K562 (cell line): ENCODE measurements around the gene AKT1. TPM values are rescaled to one million over a fixed set of nuclear protein-coding genes. Genes with fewer than 3 reads are reported as not detected.

ENCODE experiments used
- ATAC-seq: fragments of 200-7000 bp; cut with Tn5 transposase; 3 replicates; pipeline ENCODE4 v1.9.1; 2020; ENCODE audit warnings: moderate library complexity
- BruUV-seq: library from RNA; stranded (reverse); fragments of 400-500 nt; replicated peaks from 2 replicates; lab custom pipeline; 2021; lab: Mats Ljungman, UMichigan
- CTCF ChIA-PET: fragments of 300-600 bp; formaldehyde crosslinking; extraction: SDS; loops from one replicate; lab custom pipeline; 2021; ENCODE audit warnings: low intra/inter-chr PET ratio; lab: Yijun Ruan, JAX
- POLR2A ChIA-PET: fragments of 300-600, 350-650 bp; sonication (Branson Sonifier 250); formaldehyde crosslinking; extraction: SDS; loops from one replicate; lab custom pipeline; 2021; ENCODE audit warnings: antibody characterized with exemption, inconsistent platforms; lab: Yijun Ruan, JAX
- DNase-seq, 4 experiments: peaks; one replicate each; pipeline versions ENCODE4 v3.0.0 to v3.0.0-alpha.2; 2011 to 2018; ENCODE audit warnings: low spot score in 3 of 4, mixed read lengths in 3 of 4; ENCODE audit errors: extremely low read depth in 1 of 4
- FAIRE-seq: peaks from 2 replicates; lab custom pipeline; 2011; peaks lifted over from hg19 to GRCh38; lab: Jason Lieb, UNC
- H2AFZ ChIP-seq: 2 replicates; pipeline ENCODE4 v1.6.0; 2011; ENCODE audit warnings: low read depth, low read length, control low read depth, inconsistent platforms
- H3K27ac ChIP-seq: fragments of 200-600 bp; 3 replicates; pipeline ENCODE4 v1.8.0; 2011; ENCODE audit warnings: low read depth, mild to moderate bottlenecking, control low read depth, inconsistent platforms, low read length, moderate library complexity, mixed read lengths; ENCODE audit errors: extremely low read depth
- H3K27me3 ChIP-seq, 2 experiments: fragments of 300-600 bp in 1 of 2; 2 replicates in 1 of 2; 3 replicates in 1 of 2; pipeline versions ENCODE4 v1.6.0 to v1.8.0; 2011; ENCODE audit warnings: inconsistent platforms in 2 of 2, low read length in 2 of 2, mild to moderate bottlenecking in 1 of 2, mixed read lengths in 1 of 2, moderate library complexity in 1 of 2; ENCODE audit not compliant: control insufficient read depth in 2 of 2, insufficient read depth in 2 of 2
- H3K36me3 ChIP-seq: fragments of 300-600 bp; 3 replicates; pipeline ENCODE4 v1.8.0; 2011; ENCODE audit warnings: mild to moderate bottlenecking, low read length, inconsistent platforms; ENCODE audit not compliant: control insufficient read depth, insufficient read depth
- H3K4me1 ChIP-seq, 2 experiments: fragments of 200-600 bp in 1 of 2; replicated peaks in 1 of 2; 2 replicates in 1 of 2; 3 replicates in 1 of 2; pipeline versions ENCODE4 v1.5.1 to v1.8.0; 2011; ENCODE audit warnings: inconsistent platforms in 2 of 2, low read length in 2 of 2, mild to moderate bottlenecking in 1 of 2, mixed read lengths in 1 of 2, moderate library complexity in 1 of 2; ENCODE audit not compliant: control insufficient read depth in 2 of 2, insufficient read depth in 2 of 2
- H3K4me2 ChIP-seq: 2 replicates; pipeline ENCODE4 v1.6.1; 2011; ENCODE audit warnings: low read length, control low read depth, inconsistent platforms, mixed read lengths; ENCODE audit not compliant: insufficient read depth
- H3K4me3 ChIP-seq: fragments of 200-600 bp; sonication (generic), shearing (Covaris generic); 2 replicates; pipeline ENCODE4 v1.5.1; 2016; ENCODE audit warnings: control low read depth, inconsistent platforms
- H3K79me2 ChIP-seq: fragments of 200-600 bp; 3 replicates; pipeline ENCODE4 v1.8.0; 2011; ENCODE audit warnings: low read length, inconsistent platforms; ENCODE audit not compliant: control insufficient read depth, insufficient read depth
- H3K9ac ChIP-seq, 2 experiments: 2 replicates each; pipeline versions ENCODE4 v1.6.0 to v1.6.1; 2011; ENCODE audit warnings: low read depth in 2 of 2, low read length in 2 of 2, control low read depth in 1 of 2, inconsistent platforms in 1 of 2, mild to moderate bottlenecking in 1 of 2, mixed read lengths in 1 of 2; ENCODE audit not compliant: insufficient read depth in 1 of 2
- H3K9me1 ChIP-seq: one replicate; pipeline ENCODE4 v1.6.0; 2011; ENCODE audit warnings: inconsistent platforms, mild to moderate bottlenecking, low read length, moderate library complexity; ENCODE audit not compliant: control insufficient read depth, insufficient read depth
- H3K9me3 ChIP-seq: replicated peaks from 2 replicates; pipeline ENCODE4 v1.5.1; 2011; ENCODE audit warnings: low read depth, low read length, inconsistent platforms; ENCODE audit not compliant: control insufficient read depth, insufficient read depth
- H4K20me1 ChIP-seq: replicated peaks from 2 replicates; pipeline ENCODE4 v1.6.1; 2011; ENCODE audit warnings: low read length, inconsistent platforms, mixed read lengths; ENCODE audit not compliant: control insufficient read depth, insufficient read depth
- ARHGAP35 ChIP-seq: fragments of 450-650 bp; IDR thresholded peaks from 2 replicates; pipeline ENCODE4 v1.6.1; 2018; ENCODE audit not compliant: partially characterized antibody
- CSDE1 ChIP-seq, 2 experiments: fragments of 450-650 bp; IDR thresholded peaks; 2 replicates each; pipeline ENCODE4 v1.6.1; 2016; ENCODE audit warnings: mild to moderate bottlenecking in 1 of 2
- FOXK2 ChIP-seq, 2 experiments: fragments of 450-650 bp; IDR thresholded peaks in 1 of 2; conservative IDR thresholded peaks in 1 of 2; 2 replicates each; pipeline ENCODE4 v1.6.1; 2016; ENCODE audit warnings: low read depth in 2 of 2, mild to moderate bottlenecking in 1 of 2
- HMGN3 ChIP-seq: IDR thresholded peaks from 2 replicates; pipeline ENCODE4 v1.6.1; 2011; ENCODE audit warnings: borderline replicate concordance, low read depth, mild to moderate bottlenecking, mixed read lengths, low read length; ENCODE audit not compliant: insufficient read length; ENCODE audit errors: extremely low read depth
- NFIC ChIP-seq: fragments of 450-650 bp; IDR thresholded peaks from 2 replicates; pipeline ENCODE4 v1.6.1; 2017; ENCODE audit warnings: mild to moderate bottlenecking, inconsistent platforms
- PHF21A ChIP-seq: fragments of 450-650 bp; IDR thresholded peaks from 2 replicates; pipeline ENCODE4 v1.6.1; 2017; ENCODE audit warnings: low read depth, borderline replicate concordance
- TFE3 ChIP-seq: fragments of 450-650 bp; formaldehyde crosslinking; IDR thresholded peaks from 2 replicates; pipeline ENCODE4 v1.4.0; 2020; ENCODE audit warnings: mild to moderate bottlenecking, mixed read lengths
- U2AF2 ChIP-seq: fragments of 200-400 bp; formaldehyde crosslinking; optimal IDR thresholded peaks from 2 replicates; pipeline ENCODE3; 2017; ENCODE audit warnings: low read depth, mild to moderate bottlenecking, low read length
- ZNF121 ChIP-seq: sonication (generic); formaldehyde crosslinking; conservative IDR thresholded peaks from 2 replicates; pipeline ENCODE4 v1.8.0; 2022; ENCODE audit warnings: missing genetic modification reagents
- ZNF507 ChIP-seq: conservative IDR thresholded peaks from 2 replicates; pipeline ENCODE4 v1.6.1; 2017; ENCODE audit warnings: missing genetic modification characterization, missing compliant biosample characterization
- WGBS: fragments of 100-300 bp; shearing (Covaris generic); methylation state at CpG from one replicate; pipeline ENCODE4 v1.1.6; 2016; ENCODE audit warnings: low coverage, mixed read lengths; ENCODE audit not compliant: insufficient coverage; ENCODE audit errors: missing lambda C conversion rate; 5-methylcytosine and 5-hydroxymethylcytosine counted together
- in situ Hi-C: fragments of 300-500 bp; cut with MboI; formaldehyde crosslinking; loops from 4 replicates; pipeline ENCODE4 v1.15.0; 2018; ENCODE audit warnings: inconsistent platforms, mixed read lengths
- intact Hi-C: fragments of 100-400 bp; cut with micrococcal nuclease; formaldehyde crosslinking; loops from 2 replicates; pipeline ENCODE4 v1.14.2; 2022
- polyA plus RNA-seq, 8 experiments: library from polyadenylated mRNA; depleted of rRNA in 4 of 8; stranded (reverse) in 5 of 8; unstranded in 3 of 8; fragments of >200 nt; fragmentation: Nextera tagmentation in 2 of 8; fragmentation: Illumina TruSeq in 1 of 8; extraction: Ambion mirVana in 2 of 8; extraction: Trizol in 1 of 8; gene quantifications; 2 replicates each; pipeline versions ENCODE4 v1.2.1 to v1.2.3, GENCODE V29; 2011 to 2014; ENCODE audit warnings: inconsistent platforms in 1 of 8, missing spikeins in 1 of 8
- total RNA-seq, 7 experiments: library from RNA; depleted of rRNA in 6 of 7; stranded (reverse); fragments of >200 nt in 6 of 7; fragmentation: Illumina TruSeq in 2 of 7; extraction: Trizol in 2 of 7; gene quantifications; 2 replicates each; pipeline versions ENCODE4 v1.2.1 to v1.2.3, GENCODE V29; 2011 to 2021; ENCODE audit warnings: low replicate concordance in 1 of 7

AKT1 gene
- total and polyA plus RNA-seq, 9 of the 15 experiments (the other 6 are each of a cell fraction or from before 2014, with no cell fraction given): 0.49 to 132 (median 75.1) TPM

GRCh38 chr14:104794993-104795780 lies at the start of gene AKT1 (continued):
- peak; percentile 59 for TF ChIP-seq HMGN3

DNA sequence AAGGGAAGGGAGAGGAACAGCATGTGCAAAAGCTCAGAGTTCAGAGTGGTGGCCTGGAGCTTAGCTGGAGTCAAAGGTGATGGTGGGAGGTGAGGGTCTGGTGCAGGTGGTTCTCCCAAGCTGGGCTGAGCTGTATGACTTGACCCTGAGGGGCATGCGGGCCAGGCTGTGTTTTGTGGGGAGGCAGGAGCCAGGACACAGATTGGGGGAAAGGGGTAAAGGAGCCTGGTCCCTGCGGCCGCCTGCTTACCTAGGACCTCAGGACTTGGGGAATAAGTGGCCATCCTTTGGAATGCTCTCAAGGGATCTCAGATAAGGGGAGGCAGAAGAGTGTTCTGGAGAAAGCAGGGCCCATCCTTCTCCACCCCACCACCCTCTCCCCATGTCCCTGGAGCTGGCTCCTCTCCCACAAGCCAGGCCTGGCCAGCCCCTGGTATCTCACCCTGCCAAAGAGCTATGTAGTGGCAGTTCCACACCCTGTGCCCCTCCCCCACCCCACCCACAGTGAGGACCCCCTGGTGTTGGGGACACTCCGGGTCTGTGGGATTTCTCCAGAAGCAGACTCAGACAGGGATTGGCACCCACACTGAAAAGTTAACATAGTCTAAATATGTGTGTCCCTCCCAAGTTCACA lies 49.6 kb upstream of the AKT1 start:
- ATAC-seq: no peak

More for the DNA sequence above, 49.6 kb upstream of the AKT1 start:
- peaks cover 17 to 58% of the 10 kb centered on the region in 2 experiments for H3K27me3 ChIP-seq
- ChIA-PET POLR2A (no interaction called here), CTCF (no interaction called here)
- H2AFZ ChIP-seq: no peak overlapping the region
- WGBS: 43% methylated on average over 3 of the region's 4 CpGs
- no peak for FAIRE-seq
- H3K79me2 ChIP-seq: no peaks in the 10 kb centered on the region
- no peak overlapping the region for H3K9ac ChIP-seq
- DNase-seq: no peak
- TF ChIP-seq ARHGAP35 (no peak), FOXK2 (conservative IDR thresholded peaks at IDR 0.05 in 1 of 2, IDR thresholded peaks at IDR 0.05 in 1 of 2; ENCODE audit: low read depth in 2 of 2) (no peak), ZNF507 (tag) (no peak), ZNF121 (CRISPR knock-in tag) (no peak), TFE3 (CRISPR knock-in tag) (no peak), PHF21A (no peak), NFIC (no peak), U2AF2 (no peak), CSDE1 (IDR thresholded peaks at IDR 0.05) (no peak)
- H3K4me1 ChIP-seq: peaks cover 0 to 13% of the 10 kb centered on the region in 2 experiments; a peak in 2 of 5 replicates
- no peak overlapping the region for H3K27ac ChIP-seq
- no peaks in the 10 kb centered on the region for H4K20me1 ChIP-seq
- H3K4me3 ChIP-seq: no peak overlapping the region
- in situ Hi-C loops: no loop called here
- no peaks in the 10 kb centered on the region for H3K9me1 ChIP-seq
- H3K36me3 ChIP-seq: no peaks in the 10 kb centered on the region
- H3K9me3 ChIP-seq: no peaks in the 10 kb centered on the region
- BruUV-seq: no TSS peak
- intact Hi-C loops: no loop called here
- H3K4me2 ChIP-seq: no peak overlapping the region
